ENCODE results near the gene OR9Q1. TPM values are rescaled to one million over a fixed set of nuclear protein-coding genes. Genes with fewer than 3 reads are reported as not detected.

OR9Q1 gene
- total and polyA plus RNA-seq, 2 of the 8 experiments (the other 6 are each of a cell fraction or from before 2014, with no cell fraction given) = not detected

DNA sequence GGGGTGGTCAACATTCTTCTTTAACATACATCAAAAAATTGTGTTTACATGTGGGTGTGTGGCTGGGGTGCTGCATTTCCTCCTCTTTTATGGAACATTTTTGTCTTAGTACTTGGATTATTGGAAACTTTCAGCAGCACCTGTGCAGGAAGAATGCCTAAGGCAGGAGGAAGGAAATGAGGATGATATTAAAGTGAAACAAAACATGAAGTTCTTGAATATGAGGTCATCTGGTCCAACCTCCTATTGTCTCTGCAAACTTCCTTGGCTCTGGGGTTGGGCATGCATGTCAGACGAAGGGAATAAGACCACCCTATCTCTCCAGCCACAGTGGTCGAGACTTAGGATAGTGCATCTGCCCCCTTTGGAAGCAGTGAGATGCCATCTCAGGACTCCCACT lies 20.6 kb upstream of the OR9Q1 start (continued):
- TF ChIP-seq CHD7 (IDR thresholded peaks at IDR 0.05; ENCODE audit: insufficient replicate concordance, low read length) (no peak), RAD21 (IDR thresholded peaks at IDR 0.05 in 1 of 2, conservative IDR thresholded peaks at IDR 0.05 in 1 of 2; ENCODE audit: low read depth in 2 of 2, low read length in 2 of 2) (no peak), TBP (IDR thresholded peaks at IDR 0.05; ENCODE audit: low read depth, low read length) (no peak), TEAD4 (IDR thresholded peaks at IDR 0.05; ENCODE audit: low read depth, low read length) (no peak), HDAC6 (IDR thresholded peaks at IDR 0.05; ENCODE audit: low read depth, low read length) (no peak), KDM4A (IDR thresholded peaks at IDR 0.05; ENCODE audit: low read depth, low read length, severe bottlenecking) (no peak), CHD2 (IDR thresholded peaks at IDR 0.05; ENCODE audit: low read length) (no peak), SRF (IDR thresholded peaks at IDR 0.05; ENCODE audit: low read depth, low read length) (no peak), MAX (IDR thresholded peaks at IDR 0.05) (no peak), MAFK (IDR thresholded peaks at IDR 0.05; ENCODE audit: low read depth, low read length) (no peak), SP2 (IDR thresholded peaks at IDR 0.05; ENCODE audit: low read length) (no peak)
